ENCODE results near the gene FAM78A.
"Not testable (repeated sequence)": the region's sequence is repeated elsewhere in the genome, so short reads cannot be mapped to it uniquely, and the experiment has no call there.

FAM78A gene

DNA sequence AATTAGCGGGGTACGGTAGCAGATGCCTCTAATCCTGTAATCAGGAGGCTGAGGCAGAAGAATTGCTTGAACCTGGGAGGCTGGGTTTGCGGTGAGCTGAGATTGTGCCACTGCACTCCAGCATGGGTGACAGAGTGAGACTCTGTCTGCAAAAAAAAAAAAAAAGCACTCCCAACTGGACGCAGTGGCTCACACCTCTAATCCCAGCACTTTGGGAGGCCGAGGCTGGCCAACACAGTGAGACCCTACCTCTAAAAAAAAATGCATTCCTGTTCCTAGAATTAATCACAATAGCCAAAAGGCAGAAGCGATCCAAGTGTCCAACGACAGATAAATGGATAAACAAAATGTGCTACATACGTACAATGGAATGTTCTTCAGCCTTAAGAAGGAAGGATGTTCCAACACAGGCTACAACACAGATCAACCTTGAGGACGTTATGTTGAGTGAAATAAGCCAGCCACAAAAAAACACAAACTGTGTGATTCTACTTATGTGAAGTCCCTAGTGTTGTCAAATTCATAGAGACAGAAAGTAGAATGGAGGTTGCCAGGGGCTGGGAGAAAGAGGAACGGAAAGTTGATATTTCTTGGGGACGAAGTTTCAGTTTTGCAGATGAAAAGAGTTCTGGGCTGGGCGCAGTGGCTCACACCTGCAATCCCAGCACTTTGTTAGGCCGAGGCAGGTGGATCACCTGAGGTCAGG lies 13.8 kb downstream of the FAM78A start:
- no peak for DNase-seq

DNA sequence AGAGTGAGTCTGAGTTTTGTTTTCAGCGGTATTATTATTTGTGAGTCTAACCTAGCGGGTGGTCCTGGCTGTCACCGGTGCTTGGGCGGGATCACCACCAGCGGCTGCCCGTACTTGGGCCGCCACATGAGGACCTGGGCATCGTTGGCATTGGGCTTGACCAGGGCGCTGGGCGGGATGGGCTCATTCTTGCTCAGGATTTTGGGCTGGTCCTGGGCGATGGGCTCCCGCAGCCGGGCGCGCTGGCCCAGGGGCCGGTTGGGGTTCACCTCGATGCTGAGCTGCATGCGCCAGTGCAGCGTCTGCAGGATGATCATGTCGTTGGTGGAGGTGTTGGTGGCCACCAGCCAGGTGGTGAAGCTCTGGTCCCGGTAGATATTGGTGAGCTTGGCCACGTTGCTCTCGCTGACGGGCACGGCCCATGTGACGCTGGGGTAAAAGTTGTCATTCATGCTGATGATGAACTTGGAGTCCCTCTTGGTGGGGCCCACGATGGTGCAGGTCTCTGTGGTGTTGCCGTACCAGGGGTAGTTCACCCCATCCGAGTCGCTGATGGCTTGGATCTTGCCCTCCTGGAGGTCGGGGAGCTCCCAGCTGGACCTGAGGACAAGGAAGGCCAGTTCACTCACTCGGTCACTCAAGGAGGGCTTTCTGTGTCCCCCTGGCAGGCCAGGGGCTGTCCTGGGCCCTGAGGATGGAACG lies 15.4 kb downstream of the FAM78A start:
- DNase-seq, result no peak

DNA sequence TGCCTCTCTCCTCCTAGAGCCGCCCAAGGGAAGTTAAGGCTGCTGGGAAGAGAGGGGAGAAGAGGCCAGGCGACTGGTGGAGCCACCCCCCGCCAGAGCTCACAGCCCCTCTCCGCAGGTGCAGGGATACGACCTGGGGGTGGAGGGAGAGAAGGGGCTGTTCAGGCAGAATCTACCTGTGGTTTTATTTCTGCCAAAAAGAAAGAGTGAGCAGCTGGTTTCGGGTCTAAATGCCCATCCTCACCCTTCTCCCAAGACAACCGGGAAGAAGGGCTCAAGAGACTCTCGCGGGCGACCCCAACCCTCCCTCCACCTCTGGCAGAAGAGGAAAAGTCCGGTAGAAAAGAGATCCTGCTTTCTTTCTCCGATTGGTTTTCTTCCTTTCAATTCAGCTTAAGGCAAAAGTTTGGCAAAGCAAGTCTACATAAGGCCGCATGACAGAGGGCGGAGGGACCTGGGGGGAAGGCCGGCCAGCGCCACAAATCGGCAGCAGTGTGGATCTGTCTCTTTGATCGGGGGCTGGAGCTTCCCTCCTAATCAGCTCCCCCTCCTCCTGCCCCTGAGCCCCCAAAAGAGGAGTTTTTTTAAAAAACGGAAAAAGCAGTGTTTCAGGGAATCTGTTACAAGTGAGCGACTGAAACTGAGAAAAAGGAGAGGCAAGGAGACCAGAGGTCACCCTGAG lies 16.3 kb downstream of the FAM78A start:
- DNase-seq, result no peak

DNA sequence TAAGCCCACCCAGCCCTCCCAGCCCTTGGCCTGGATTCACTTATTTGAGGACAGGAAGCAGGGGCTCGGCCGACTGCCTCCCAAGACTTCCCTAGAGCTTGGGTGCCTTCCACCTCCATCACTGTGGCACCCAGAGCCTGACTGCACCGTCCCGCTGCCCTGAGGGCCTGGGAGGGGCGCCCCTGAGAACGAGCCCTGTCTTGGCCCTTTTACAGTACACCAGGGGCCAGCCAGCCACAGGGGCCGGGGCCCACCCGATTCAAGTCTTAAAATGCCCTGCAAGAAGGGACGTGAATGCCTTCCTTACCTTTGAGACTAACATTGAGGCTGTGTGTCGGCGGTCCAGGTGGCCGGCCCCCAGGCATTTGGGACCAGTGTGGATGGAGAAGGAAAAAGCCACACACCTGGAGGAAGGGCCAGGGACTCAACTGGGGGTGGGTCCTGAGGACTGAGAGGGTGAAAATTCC lies 16.8 kb downstream of the FAM78A start:
- DNase-seq, result no peak

DNA sequence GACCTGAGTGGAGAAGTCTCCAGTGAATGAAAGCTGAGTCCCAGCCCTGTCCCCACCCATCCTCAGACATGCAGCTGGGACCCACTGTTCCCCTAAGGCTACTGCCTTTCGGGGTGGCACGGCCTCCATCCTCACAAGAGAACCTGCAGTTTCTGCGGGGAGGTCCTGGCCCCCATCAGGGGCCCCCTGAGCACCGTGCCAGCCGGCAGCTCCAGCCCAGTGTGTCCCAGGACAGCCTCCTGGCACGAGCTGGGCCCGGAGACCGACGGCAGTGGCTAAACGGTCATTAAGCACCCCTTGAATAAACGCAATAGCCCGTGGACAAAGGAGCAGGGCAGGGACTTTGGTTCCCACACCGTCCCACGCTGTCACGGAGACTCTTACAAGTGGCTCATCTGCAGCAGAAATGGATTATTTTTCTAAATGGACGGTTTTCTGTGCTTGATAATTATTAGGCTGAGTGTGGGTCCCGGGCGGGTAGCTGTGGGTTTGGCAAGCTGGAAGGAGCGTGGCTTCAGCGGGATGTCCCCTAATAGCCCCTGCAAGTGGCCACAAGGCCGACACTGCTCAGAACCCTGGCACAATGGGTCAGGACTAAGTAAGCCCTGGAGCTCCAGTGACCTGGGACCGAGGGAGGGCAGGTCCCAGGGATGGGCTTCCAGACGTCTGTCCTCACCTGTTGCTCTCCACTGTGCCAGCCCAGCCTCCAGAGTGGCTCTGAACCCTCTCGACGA lies 17.4 kb downstream of the FAM78A start:
- DNase-seq, result no peak

DNA sequence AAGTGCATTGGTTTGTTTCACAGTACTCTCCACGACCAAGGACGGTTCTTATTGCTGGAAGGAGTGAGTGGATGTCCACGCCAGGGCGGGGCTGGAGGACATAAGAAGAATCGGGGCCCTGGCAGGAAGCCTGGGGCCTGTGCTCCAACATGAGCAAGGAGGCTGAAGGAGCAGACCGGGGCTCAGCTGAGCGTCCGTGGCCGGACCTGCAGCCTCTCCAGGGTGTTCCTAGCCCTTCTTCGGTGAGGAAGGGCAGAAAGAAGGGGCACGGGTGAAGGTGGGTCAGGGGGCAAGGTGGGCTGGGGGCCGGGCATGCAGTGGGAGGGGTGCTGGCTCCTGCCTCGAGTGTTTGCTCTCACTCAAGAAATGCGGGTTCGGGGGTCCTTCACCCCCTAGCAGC lies 18.1 kb downstream of the FAM78A start:
- DNase-seq, result no peak

DNA sequence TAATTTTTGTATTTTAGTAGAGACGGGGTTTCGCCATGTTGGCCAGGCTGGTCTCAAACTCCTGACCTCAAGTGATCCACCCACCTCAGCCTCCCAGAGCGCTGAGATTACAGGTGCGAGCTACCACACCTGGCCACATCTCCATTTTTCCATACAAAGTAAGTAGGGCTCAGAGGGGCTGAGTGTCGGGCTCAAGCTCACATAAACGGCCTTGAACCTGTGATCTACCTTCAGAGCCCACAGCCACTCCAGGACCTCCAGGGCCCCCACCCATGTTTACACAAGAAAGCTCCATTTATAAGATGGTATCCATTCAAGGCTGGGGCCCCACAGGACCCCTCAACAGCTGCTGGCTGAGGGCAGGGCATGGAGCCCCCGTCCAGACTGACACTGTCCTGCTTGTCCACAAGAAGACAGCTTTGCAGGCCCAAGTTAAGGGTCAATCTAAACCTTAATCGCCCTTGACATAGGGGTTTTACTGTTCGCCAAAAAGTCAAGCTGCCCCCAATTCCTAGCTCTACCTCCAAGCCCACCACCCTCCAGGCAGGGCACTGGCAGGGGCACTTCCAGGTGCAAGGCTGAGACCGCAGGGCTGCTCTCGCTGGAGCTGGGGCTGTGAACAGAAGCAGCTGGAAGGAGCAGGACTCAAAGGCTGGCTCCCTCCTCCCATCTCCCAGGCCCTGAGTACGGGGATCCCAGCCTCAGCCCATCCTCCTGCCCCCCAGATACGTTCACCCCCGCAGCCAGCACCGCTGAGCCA lies 18.9 kb downstream of the FAM78A start:
- DNase-seq, result no peak

DNA sequence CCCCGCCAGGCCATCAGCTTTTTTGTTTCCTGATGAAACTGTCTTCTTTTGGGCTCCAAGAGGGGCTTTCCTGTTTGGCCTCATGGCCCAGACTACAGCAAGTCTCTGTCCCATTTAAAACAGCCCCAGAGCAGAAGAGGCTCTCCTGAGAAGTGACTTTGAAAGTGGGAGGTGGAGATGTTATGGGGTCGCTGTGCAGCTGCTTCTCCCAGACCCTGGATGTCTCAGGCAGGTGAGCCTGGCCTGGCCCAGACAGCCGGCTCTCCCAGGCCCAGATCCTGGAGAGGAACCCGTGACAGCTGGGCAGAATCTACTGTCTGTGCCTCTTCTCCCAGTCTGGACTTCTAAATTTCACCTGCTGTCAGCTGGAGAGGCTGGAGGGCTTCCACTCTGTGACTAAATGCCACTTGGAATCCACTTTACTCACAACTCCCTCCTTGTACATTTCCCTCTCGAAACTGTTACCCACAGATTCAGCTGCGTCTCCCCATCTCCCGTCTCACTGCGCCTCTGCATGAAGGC lies 20.6 kb downstream of the FAM78A start:
- no peak for DNase-seq

DNA sequence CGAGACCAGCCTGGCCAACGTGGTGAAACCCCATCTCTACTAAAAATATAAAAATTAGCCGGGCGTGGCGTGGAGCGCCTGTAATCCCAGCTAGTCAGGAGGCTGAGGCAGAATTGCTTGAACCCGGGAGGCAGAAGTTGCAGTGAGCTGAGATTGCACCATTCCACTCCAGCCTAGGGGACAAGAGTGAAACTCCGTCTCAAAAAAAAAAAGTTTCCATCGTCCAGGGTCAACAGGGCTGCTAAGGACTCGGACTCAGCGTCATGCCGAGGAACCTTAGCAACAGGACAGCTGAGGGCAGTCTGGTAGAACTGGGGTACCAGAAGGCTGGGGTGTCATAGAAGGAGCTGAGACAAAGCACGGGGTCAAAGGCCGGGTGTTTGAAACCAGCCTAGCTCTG lies 21.7 kb downstream of the FAM78A start:
- no peak for DNase-seq

DNA sequence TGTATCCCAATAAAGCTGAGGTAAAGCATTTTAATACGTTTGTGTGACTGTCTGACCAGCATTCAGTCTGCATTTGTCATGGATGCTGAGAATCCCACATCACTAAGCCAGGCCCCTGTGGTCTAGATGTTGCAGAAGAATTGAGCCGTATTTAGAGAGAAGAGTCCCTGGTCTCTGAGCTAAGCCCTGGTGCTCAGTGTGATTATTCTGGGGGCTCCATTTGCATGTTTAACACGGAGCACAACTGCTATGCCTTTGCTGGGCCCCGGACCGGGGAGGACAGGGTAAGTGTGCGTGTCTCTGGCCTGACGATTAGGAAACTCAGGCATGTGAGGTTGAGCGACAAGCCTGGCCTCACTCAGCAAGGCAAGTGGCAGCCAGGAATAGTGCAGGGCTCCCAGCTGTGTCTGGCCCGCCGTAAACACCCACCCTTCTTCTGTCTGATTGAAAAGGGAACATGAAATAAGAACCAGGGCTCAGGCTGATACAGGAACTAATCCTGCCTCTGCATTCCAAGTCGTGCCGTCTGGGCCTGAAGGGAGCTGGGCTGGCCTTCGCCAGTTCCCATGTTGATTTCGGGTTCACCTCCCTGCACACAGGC lies 22.3 kb downstream of the FAM78A start:
- DNase-seq, result no peak

DNA sequence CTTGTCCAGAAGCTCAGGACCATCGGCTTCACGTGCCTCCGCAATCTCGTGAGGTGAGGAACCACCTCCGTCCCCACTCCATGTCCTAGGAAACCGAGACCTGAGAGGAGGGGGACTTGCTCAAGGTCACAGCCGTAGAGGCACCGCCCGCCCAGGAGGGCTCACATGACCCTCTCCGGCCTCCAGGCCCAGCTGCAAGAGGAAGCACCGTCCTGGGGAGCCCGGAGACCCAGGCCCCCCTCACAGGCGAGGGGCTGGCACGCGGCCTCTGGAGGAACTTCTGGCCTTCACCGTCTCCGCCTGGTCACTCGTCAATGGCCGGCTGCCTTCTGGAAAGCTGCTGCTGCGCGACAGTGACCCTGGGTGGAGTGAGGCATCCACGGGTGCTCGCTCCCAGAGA lies 24.2 kb downstream of the FAM78A start:
- DNase-seq, result no peak

DNA sequence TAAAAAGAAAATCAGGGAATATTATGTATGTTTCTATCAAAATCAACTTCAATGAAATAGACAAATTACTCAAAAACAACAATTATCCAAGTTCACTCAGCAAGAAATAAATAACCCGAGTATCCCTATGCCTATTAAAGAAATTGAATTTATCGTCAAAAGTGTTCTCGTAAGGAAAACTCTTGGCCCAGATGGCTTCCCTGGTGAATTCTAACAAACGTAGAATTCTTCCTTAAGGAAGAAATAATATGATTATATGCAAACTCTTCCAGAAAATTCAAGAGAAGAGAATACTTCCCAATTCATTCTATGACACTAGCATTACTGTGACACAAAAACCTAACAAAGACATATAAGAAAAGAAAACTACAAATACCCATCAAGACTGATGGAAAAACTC lies 29.7 kb downstream of the FAM78A start:
- DNase-seq, result no peak

DNA sequence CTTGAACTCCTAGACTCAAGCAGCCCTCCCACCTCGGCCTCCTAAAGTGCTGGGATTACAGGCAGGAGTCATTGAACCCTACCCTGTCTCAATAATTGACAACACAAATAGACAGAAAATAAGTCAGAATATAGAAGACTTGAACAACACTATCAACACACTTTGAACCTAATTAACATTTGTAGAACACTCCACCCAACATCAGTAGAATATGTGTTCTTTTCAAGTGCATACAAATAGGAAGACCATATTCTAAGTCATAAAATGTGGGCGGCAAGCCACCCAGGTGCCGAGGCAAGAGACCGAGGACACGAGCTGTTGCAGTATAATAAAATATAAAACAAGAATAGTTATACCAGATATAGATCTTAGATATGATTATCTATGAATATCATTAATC lies 32.0 kb downstream of the FAM78A start:
- not testable (repeated sequence) for DNase-seq

DNA sequence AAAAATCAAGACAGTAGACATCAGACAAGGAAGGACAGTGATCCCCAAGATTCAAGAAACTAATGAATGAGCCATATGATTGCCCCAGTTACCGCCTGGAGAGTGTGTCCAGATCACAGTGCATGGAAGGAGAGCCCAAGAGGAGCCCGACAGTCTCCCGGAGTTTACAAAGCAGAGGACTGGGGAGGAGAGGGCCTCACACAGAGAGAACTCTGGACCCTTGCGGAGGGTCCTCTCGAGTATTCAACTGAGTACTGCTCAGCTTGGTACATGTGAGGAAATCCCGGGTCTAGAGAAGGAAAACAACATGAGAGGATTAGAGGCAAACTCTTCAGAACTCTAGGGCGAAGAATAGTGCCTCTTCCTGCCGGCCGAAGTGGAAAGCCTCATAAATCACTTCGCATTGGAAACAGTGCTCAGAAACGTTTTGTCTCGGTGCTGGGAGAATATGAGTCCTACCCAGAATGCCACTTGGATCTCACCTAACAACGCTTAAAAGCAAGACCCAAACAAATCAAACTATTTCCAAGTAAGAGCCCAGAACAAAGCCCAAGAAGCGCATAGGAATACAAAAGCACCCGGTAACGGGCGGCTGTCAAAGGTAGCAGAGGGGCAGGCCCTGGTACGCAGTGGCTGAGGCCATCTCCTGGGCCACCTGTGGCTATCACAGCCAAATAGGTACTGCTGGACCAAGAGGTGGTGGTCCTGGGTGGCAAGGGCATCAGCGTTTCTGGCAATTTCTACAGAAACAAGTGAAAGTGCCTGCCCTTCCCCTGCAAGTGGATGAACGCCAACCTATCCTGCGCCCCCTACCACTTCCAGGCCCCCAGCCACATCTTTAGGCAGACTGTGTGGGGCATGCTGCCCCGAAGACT lies 36.0 kb downstream of the FAM78A start:
- DNase-seq, result no peak

DNA sequence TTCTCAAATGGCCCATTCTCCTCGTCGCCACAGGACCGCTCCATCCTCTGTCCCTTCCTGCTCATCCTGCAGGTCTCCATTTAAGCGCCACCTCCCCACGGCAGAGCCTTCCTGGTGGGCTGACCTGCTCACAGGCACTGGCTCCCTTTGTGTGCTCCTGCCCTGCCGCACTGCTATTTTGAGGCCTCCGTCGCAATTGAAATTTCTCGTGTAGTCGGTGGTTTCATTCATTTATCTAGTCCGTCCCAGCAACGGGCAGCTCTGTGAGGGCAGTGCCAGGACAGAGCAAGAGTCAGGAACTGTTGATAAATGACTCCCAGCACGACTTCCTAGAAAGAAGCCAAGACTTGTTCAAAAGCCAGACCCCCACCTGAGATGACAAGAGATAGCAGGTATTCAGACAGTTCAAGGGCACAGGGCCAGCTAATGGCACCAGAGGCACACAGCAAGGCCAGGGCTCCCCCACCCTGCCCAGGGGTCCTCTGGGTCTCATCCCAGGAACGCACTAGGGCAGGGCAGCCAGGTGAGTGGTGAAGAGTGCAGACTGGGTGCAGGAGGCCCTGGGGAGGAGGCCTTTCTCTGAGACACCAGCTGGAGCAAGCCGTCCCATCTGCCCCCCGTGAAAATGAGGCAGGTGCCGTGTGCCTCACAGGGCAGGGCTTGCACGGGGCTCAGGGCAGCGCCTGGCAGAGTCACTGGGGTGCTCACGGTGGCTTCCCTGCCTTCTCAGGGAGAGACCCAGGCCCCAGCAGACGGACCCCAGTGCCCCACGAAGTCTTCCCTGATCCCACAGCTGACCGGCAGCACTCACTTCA lies 36.9 kb downstream of the FAM78A start:
- DNase-seq, result no peak

DNA sequence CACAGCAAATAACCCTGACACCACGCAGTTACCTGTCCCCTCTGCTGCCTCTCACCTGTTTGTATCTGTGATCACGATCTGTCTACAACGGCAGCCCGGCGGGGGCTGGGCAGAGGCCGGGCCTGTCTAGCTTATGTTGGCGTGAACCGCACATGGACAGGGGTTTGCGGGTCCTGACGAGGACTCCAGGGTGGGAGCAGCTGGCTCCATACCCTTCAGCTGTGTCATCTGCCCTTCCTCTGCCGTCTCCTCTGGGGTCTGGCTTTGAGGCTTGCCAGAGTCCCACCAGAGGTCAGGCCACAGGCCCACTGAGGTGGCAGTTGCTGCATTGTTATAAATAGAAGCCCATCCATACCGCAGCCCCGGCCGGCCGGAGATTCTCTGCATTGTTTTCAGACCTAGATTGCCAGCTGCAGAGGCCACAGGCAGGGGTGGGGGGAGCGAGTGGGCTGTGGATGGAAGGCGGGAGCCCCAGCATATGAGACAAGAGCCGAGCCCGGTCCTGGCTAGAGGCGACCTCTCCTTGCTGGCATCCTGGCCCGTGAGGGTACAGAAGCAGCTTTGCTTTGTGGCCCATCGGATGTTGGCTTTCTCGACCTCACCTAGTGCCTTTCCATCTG lies 37.8 kb downstream of the FAM78A start:
- no peak for DNase-seq

DNA sequence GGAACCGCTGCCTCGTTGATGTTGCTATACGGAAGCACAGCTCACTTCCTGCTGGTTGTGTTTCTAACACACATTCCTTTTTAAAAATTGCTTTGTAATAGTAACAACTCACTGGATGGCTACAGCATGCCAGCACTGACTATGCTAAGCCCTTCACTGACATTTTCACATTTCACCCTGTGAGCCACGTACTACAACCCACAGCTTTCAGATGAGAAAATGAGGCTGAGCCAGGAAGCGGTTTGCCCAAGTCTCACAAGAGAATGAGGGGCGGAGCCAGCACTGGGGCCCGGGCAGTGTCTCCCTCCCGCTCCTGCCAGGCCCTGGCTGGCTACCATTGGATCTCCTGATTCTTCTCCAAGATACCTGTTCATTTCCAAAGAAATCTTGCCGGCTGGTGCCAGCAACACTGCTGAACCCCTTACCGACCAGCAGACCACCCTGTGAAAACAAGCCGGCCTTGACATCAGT lies 38.3 kb downstream of the FAM78A start:
- DNase-seq, result peak; percentile 83

DNA sequence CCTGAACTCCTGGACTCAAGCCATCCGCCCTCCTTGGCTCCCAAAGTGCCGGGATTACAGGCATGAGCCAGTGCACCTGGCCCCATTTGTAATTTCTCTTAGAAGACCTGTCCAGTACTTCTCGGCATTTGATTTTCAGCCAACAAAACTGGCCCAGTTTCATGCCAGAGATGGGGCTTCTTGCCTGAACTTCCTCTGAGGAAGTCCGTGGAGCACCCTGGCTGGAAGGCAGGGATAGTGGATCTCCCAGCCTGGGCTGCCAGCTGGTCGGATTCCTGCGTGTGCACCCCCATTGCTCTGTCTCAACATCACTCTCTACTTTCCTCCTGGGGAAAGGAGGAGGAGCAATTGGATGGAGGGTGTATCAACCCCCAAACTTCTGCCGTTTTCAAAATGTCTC lies 39.0 kb downstream of the FAM78A start:
- DNase-seq, result no peak

DNA sequence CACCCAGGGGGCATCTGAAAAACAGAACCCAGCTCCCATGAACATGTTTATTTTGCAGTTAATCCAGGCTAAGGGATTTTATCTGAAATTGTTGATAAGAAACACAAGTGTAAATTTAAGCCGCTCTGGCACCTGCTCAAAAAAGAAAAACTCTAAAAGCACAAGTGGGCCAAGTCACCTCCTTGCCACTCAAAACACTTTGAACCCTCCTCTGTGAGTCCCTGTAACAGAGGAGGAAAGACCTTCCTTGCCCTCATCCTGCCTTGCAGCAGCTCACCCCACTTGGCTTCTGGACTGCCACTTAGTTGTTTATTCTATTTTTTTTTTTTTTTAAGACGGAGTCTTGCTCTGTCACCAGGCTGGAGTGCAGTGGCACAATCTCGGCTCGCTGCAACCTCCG lies 39.5 kb downstream of the FAM78A start:
- no peak for DNase-seq

Measured in stimulated activated CD4-positive, alpha-beta T cell treated with anti-CD3 and anti-CD28 coated beads, Interleukin-4, amount 100 ng/mL, for 1 hour (primary cell).